GM12878 (cell line): ENCODE results near the gene RARG. TPM values are rescaled to one million over a fixed set of nuclear protein-coding genes. Genes with fewer than 3 reads are reported as not detected.
A peak's percentile ranks its signal among the peaks of the same experiment; 100 is the strongest.

ENCODE experiments used
- ATAC-seq: fragments of 200-7000 bp; cut with Tn5 transposase; 3 replicates; pipeline ENCODE4 v1.9.1; 2020; ENCODE audit warnings: mild to moderate bottlenecking, moderate library complexity
- BruUV-seq: library from RNA; stranded (reverse); fragments of 400-500 nt; replicated peaks from 2 replicates; lab custom pipeline; 2021; lab: Mats Ljungman, UMichigan
- CTCF ChIA-PET: fragments of 300-600 bp; sonication (Branson Sonifier 250); formaldehyde crosslinking; extraction: SDS; loops from one replicate; lab custom pipeline; 2021; ENCODE audit warnings: inconsistent platforms; lab: Yijun Ruan, JAX
- POLR2A ChIA-PET: fragments of 350-600 bp; formaldehyde crosslinking; extraction: SDS; loops from one replicate; lab custom pipeline; 2021; ENCODE audit warnings: inconsistent platforms; lab: Charles Lee
- RAD21 ChIA-PET: fragments of 300-600 bp; sonication (Branson Sonifier 250); formaldehyde crosslinking; loops from one replicate; lab custom pipeline; 2023; ENCODE audit warnings: antibody characterized with exemption; ENCODE audit not compliant: unreplicated experiment; lab: Charles Lee
- SMC1A ChIA-PET: fragments of 300-600 bp; sonication (Branson Sonifier 250); formaldehyde crosslinking; loops from one replicate; lab custom pipeline; 2023; ENCODE audit not compliant: unreplicated experiment, uncharacterized antibody; lab: Charles Lee
- DNase-seq: peaks from one replicate; pipeline ENCODE4 v3.0.0-alpha.2; 2011; ENCODE audit warnings: low read depth, low spot score
- FAIRE-seq: peaks from 3 replicates; lab custom pipeline; 2011; peaks lifted over from hg19 to GRCh38; lab: Jason Lieb, UNC
- H2AFZ ChIP-seq: 2 replicates; pipeline ENCODE4 v1.6.0; 2011; ENCODE audit warnings: low read depth, low read length, control low read depth; ENCODE audit not compliant: control insufficient read depth
- H3K27ac ChIP-seq: 2 replicates; pipeline ENCODE4 v1.5.1; 2011; ENCODE audit warnings: control low read depth; ENCODE audit not compliant: control insufficient read depth, insufficient read depth
- H3K27me3 ChIP-seq, 2 experiments: replicated peaks in 1 of 2; 2 replicates each; pipeline versions ENCODE4 v1.6.0 to v1.6.1; 2011; ENCODE audit warnings: low read length in 1 of 2; ENCODE audit not compliant: control insufficient read depth in 2 of 2, insufficient read depth in 2 of 2
- H3K36me3 ChIP-seq, 2 experiments: 2 replicates each; pipeline ENCODE4 v1.5.1; 2011; ENCODE audit warnings: low read length in 1 of 2; ENCODE audit not compliant: control insufficient read depth in 2 of 2, insufficient read depth in 2 of 2
- H3K4me1 ChIP-seq: 2 replicates; pipeline ENCODE4 v1.6.1; 2011; ENCODE audit warnings: mild to moderate bottlenecking, low read length, moderate library complexity, mixed read lengths; ENCODE audit not compliant: control insufficient read depth, insufficient read depth
- H3K4me2 ChIP-seq: 2 replicates; pipeline ENCODE4 v1.6.0; 2011; ENCODE audit warnings: control low read depth; ENCODE audit not compliant: control insufficient read depth, insufficient read depth
- H3K4me3 ChIP-seq: fragments of 200-600 bp; sonication (generic); 2 replicates; pipeline ENCODE4 v1.5.1; 2016
- H3K79me2 ChIP-seq: 2 replicates; pipeline ENCODE4 v1.6.0; 2011; ENCODE audit warnings: low read length; ENCODE audit not compliant: control insufficient read depth, insufficient read depth
- H3K9ac ChIP-seq: 2 replicates; pipeline ENCODE4 v1.8.0; 2011; ENCODE audit warnings: low read length, control low read depth, mixed read lengths; ENCODE audit not compliant: control insufficient read depth, insufficient read depth
- H3K9me3 ChIP-seq: replicated peaks from 3 replicates; pipeline ENCODE4 v1.5.1; 2011; ENCODE audit warnings: mild to moderate bottlenecking, low read length; ENCODE audit not compliant: control insufficient read depth, insufficient read depth
- H4K20me1 ChIP-seq: 2 replicates; pipeline ENCODE4 v1.6.0; 2011; ENCODE audit not compliant: control insufficient read depth, insufficient read depth
- BACH1 ChIP-seq: fragments of 450-650 bp; IDR thresholded peaks from 2 replicates; pipeline ENCODE4 v1.6.1; 2017; ENCODE audit warnings: mild to moderate bottlenecking, borderline replicate concordance
- HDGF ChIP-seq: fragments of 450-650 bp; IDR thresholded peaks from 2 replicates; pipeline ENCODE4 v1.6.1; 2016; ENCODE audit warnings: antibody characterized with exemption
- JUND ChIP-seq: IDR thresholded peaks from 2 replicates; pipeline ENCODE4 v1.6.1; 2012; ENCODE audit warnings: low read depth, mild to moderate bottlenecking, low read length, improper control_type of control experiment, moderate library complexity
- NRF1 ChIP-seq: conservative IDR thresholded peaks from 2 replicates; pipeline ENCODE4 v1.6.1; 2011; ENCODE audit warnings: mild to moderate bottlenecking, low read depth, low read length, improper control_type of control experiment
- POLR2A ChIP-seq: IDR thresholded peaks from 2 replicates; pipeline ENCODE4 v1.6.1; 2011; ENCODE audit warnings: low read depth, mild to moderate bottlenecking, low read length
- POLR2AphosphoS5 ChIP-seq: IDR thresholded peaks from 2 replicates; pipeline ENCODE4 v1.6.1; 2011; ENCODE audit warnings: mild to moderate bottlenecking, low read length, inconsistent platforms
- SIX5 ChIP-seq: IDR thresholded peaks from 2 replicates; pipeline ENCODE4 v1.6.1; 2011; ENCODE audit warnings: mild to moderate bottlenecking, low read depth, low read length, moderate library complexity; ENCODE audit not compliant: severe bottlenecking
- SP1 ChIP-seq: IDR thresholded peaks from one replicate; pipeline ENCODE4 v1.6.1; 2011; ENCODE audit warnings: low read depth, low read length
- ZNF24 ChIP-seq: fragments of 450-650 bp; IDR thresholded peaks from 2 replicates; pipeline ENCODE4 v1.6.1; 2017; ENCODE audit warnings: antibody characterized with exemption, mild to moderate bottlenecking
- WGBS: methylation state at CpG from one replicate; pipeline ENCODE4 v1.1.6; 2016; ENCODE audit warnings: low lambda C conversion rate; ENCODE audit not compliant: insufficient replicate concordance, insufficient coverage; ENCODE audit errors: missing lambda C conversion rate; 5-methylcytosine and 5-hydroxymethylcytosine counted together
- in situ Hi-C: fragments of 300-500 bp; cut with MboI; formaldehyde crosslinking; loops from 9 replicates; pipeline ENCODE4 v1.14.3; 2018; ENCODE audit warnings: mixed read lengths
- intact Hi-C: fragments of 100-400 bp; cut with micrococcal nuclease; formaldehyde crosslinking; loops from one replicate; pipeline ENCODE4 v1.14.2; 2022; ENCODE audit not compliant: unreplicated experiment
- polyA plus RNA-seq, 11 experiments: library from polyadenylated mRNA; depleted of rRNA in 4 of 11; unstranded in 6 of 11; stranded (reverse) in 5 of 11; fragments of >200 nt; fragmentation: Nextera tagmentation in 4 of 11; fragmentation: Illumina TruSeq in 1 of 11; extraction: Ambion mirVana in 4 of 11; extraction: Trizol in 1 of 11; gene quantifications; 1 replicate in 1 of 11; 2 replicates in 10 of 11; pipeline versions ENCODE4 v1.2.1 to v1.2.3, GENCODE V29; 2011 to 2016; ENCODE audit warnings: inconsistent platforms in 2 of 11, missing spikeins in 2 of 11, low read depth in 1 of 11
- total RNA-seq, 4 experiments: library from RNA; depleted of rRNA in 3 of 4; stranded (reverse); fragments of >200 nt in 3 of 4; fragmentation: Illumina TruSeq in 1 of 4; extraction: Trizol in 1 of 4; gene quantifications; 2 replicates each; pipeline versions ENCODE4 v1.2.1 to v1.2.3, GENCODE V29; 2013 to 2021
- TF ChIP-seq, protein P1 (sequence below): fragments of 450-650 bp; IDR thresholded peaks from 2 replicates; pipeline ENCODE4 v1.6.1; 2018; ENCODE audit warnings: borderline replicate concordance, mild to moderate bottlenecking; ENCODE audit not compliant: partially characterized antibody
- TF ChIP-seq, protein P2 (sequence below): IDR thresholded peaks from 2 replicates; pipeline ENCODE4 v1.6.1; 2012; ENCODE audit warnings: low read depth, low read length, improper control_type of control experiment
- TF ChIP-seq, protein P3 (sequence below): IDR thresholded peaks from 2 replicates; pipeline ENCODE4 v1.6.1; 2011; ENCODE audit warnings: borderline replicate concordance, low read depth, mild to moderate bottlenecking, moderate library complexity, mixed read lengths, low read length; ENCODE audit not compliant: insufficient read depth; ENCODE audit errors: extremely low read length

Gene RARG
- total and polyA plus RNA-seq, 10 of the 15 experiments (the other 5 are each of a cell fraction or from before 2014, with no cell fraction given) = 0.27 to 8.1 (median 4.1) TPM

DNA sequence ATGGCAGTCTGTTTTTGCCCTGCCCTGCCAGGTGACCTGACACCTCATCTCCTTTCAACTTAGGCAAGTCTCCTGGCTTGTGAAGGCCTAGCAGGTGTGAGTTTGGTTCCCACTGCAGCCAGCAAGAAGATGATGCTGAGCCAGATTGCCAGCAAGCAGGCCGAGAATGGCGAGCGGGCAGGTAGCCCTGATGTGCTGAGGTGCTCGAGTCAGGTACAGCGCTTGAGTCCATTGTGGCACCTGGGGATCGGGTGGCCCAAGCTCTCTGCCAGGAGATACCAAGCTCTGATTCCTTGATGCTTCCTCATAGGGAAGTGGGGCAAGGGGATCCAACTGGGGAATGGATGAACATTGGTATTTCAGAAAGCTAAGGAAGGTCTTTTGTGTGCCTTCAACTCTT is 47.2 kb downstream of the RARG start:
- ATAC-seq (no peak), FAIRE-seq (no peak), DNase-seq (no peak)
- H3K9me3 ChIP-seq = no peaks in the 10 kb centered on the region
- H2AFZ ChIP-seq = no peak overlapping the region
- intact Hi-C loops (no loop called here), in situ Hi-C loops (no loop called here)
- H3K36me3 ChIP-seq = peaks cover 5 to 10% of the 10 kb centered on the region in 2 experiments; a peak in 3 of 4 replicates
- TF ChIP-seq POLR2A = peak; percentile 54
- TF ChIP-seq, protein P1, sequence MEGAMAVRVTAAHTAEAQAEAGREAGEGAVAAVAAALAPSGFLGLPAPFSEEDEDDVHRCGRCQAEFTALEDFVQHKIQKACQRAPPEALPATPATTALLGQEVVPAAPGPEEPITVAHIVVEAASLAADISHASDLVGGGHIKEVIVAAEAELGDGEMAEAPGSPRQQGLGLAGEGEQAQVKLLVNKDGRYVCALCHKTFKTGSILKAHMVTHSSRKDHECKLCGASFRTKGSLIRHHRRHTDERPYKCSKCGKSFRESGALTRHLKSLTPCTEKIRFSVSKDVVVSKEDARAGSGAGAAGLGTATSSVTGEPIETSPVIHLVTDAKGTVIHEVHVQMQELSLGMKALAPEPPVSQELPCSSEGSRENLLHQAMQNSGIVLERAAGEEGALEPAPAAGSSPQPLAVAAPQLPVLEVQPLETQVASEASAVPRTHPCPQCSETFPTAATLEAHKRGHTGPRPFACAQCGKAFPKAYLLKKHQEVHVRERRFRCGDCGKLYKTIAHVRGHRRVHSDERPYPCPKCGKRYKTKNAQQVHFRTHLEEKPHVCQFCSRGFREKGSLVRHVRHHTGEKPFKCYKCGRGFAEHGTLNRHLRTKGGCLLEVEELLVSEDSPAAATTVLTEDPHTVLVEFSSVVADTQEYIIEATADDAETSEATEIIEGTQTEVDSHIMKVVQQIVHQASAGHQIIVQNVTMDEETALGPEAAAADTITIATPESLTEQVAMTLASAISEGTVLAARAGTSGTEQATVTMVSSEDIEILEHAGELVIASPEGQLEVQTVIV = no peak
- no peaks in the 10 kb centered on the region for H3K27me3 ChIP-seq
- ChIA-PET CTCF (interaction anchor here (0.8 to 6.7 kb wide), 11 partner anchors 9 to 119 kb away, joined by 3 to 89 read pairs (median 4); no protein-coding TSS in a partner anchor), POLR2A (interaction anchor here (1.6 kb wide), 1 partner anchor 11 kb away, joined by 6 read pairs; no protein-coding TSS in a partner anchor), SMC1A (interaction anchor here (0.6 to 1.5 kb wide), 4 partner anchors 14 to 68 kb away, joined by 3 to 15 read pairs (median 4); no protein-coding TSS in a partner anchor), RAD21 (interaction anchor here (0.9 to 1.8 kb wide), 7 partner anchors 14 to 85 kb away, joined by 3 to 6 read pairs (median 4); a partner anchor contains a TSS)
- WGBS = 92% methylated on average over 6 of the region's 6 CpGs
- H3K9ac ChIP-seq = no peak overlapping the region
- H3K4me3 ChIP-seq = no peak overlapping the region
- no peaks in the 10 kb centered on the region for H4K20me1 ChIP-seq
- peaks cover 22% of the 10 kb centered on the region for H3K79me2 ChIP-seq
- no peak overlapping the region for H3K4me2 ChIP-seq
- H3K27ac ChIP-seq = no peak overlapping the region
- H3K4me1 ChIP-seq = peaks cover 3% of the 10 kb centered on the region; the same call in 1 of the 2 replicates
- BruUV-seq = no TSS peak

DNA sequence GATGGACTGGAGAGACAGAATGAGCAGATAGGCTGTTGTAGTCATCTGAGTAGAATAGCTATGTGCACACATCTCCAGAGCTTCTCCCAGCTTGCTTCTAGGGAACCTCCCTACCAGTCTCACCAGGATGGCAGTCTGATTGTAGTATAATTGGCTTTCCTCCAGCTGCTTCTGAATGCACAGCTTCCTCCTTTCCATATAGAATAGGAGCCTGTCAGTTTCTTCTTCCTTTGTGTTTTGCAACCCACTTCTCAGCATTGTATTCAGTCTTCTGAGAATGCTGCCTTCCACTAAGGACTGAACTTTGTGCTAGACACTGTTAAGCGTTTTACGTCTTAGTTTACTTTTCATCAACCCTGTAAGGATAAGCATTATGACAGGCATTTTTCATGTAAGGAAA is 49.1 kb downstream of the RARG start:
- SMC1A ChIA-PET = interaction anchor here (1.2 to 5.6 kb wide), 7 partner anchors 10 to 96 kb away, joined by 4 to 39 read pairs (median 6); a partner anchor contains a TSS
- BruUV-seq = no TSS peak
- 95% methylated on average over 2 of the region's 2 CpGs for WGBS
- H3K4me2 ChIP-seq = peak overlapping the region; percentile 35
- no peak for TF ChIP-seq HDGF
- TF ChIP-seq POLR2AphosphoS5 = no peak
- no peak for TF ChIP-seq SIX5
- TF ChIP-seq, protein P2, sequence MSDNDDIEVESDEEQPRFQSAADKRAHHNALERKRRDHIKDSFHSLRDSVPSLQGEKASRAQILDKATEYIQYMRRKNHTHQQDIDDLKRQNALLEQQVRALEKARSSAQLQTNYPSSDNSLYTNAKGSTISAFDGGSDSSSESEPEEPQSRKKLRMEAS = no peak
- TF ChIP-seq ZNF24 = no peak
- no peak for TF ChIP-seq NRF1
- TF ChIP-seq BACH1 = no peak
- TF ChIP-seq JUND = no peak
- TF ChIP-seq, protein P3, sequence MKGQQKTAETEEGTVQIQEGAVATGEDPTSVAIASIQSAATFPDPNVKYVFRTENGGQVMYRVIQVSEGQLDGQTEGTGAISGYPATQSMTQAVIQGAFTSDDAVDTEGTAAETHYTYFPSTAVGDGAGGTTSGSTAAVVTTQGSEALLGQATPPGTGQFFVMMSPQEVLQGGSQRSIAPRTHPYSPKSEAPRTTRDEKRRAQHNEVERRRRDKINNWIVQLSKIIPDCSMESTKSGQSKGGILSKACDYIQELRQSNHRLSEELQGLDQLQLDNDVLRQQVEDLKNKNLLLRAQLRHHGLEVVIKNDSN = no peak
- no peak for TF ChIP-seq SP1
- TF ChIP-seq, all 136 proteins: peak for 0
- intact Hi-C loops (no loop called here), in situ Hi-C loops (no loop called here)
- Histone ChIP-seq H3K4me1 (peaks cover 5% of the 10 kb centered on the region; the same call in 1 of the 2 replicates), H3K27ac (no peak overlapping the region), H4K20me1 (no peaks in the 10 kb centered on the region), H3K27me3 (no peaks in the 10 kb centered on the region), H2AFZ (no peak overlapping the region), H3K36me3 (peaks cover 5 to 8% of the 10 kb centered on the region in 2 experiments; a peak in 3 of 4 replicates), H3K9me3 (no peaks in the 10 kb centered on the region), H3K9ac (no peak overlapping the region), H3K4me3 (peak overlapping the region; percentile 78; the same call in 1 of the 2 replicates), H3K79me2 (peaks cover 22% of the 10 kb centered on the region)
- POLR2A ChIA-PET = interaction anchor here (3.7 kb wide), 1 partner anchor 17 kb away, joined by 47 read pairs; no protein-coding TSS in a partner anchor
- CTCF ChIA-PET = interaction anchor here (0.7 to 6.0 kb wide), 11 partner anchors 10 to 138 kb away, joined by 3 to 54 read pairs (median 8); partner anchors contain the start of gene ITGB7
- FAIRE-seq (no peak), ATAC-seq (no peak), DNase-seq (no peak)
- RAD21 ChIA-PET = interaction anchor here (0.8 to 4.1 kb wide), 7 partner anchors 15 to 37 kb away, joined by 3 to 36 read pairs (median 5); partner anchors contain the start of gene ITGB7
